GM19193 (cell line): ENCODE results near the gene RPP25L.

Source experiments
- POLR2A ChIP-seq: IDR thresholded peaks from 4 replicates; pipeline ENCODE4 v1.6.1; 2011; ENCODE audit not compliant: insufficient read depth, insufficient read length; ENCODE audit errors: extremely low read depth

The RPP25L gene

DNA sequence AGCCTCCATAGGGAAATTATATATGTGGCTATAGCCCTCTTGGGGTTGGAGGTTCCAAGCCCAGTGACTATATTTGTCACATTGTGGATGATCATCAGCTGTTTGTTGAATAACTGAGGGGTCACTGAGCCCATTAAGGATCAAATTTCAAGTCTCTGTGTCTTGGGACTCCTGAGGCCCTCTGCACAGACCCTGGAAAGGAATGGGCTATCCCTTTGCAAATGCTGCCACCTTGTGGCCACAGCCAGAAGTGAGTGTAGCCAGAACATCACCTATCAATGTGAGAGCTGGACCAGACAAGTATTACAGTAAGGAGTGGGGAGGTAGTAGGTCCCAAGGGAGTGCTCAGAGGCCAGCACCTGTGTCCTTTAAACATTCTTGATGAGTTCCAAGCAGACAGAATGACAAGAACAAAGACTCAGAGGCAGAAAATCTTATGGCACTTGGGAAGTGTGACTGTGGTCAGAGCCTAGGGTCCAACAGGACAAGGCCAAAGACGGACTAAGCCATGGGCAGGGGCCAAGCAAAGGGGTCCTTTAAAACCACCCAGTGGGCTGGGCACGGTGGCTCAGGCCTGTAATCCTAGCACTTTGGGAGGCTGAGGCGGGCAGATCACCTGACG is 8.2 kb downstream of the RPP25L start:
- TF ChIP-seq POLR2A, result no peak

DNA sequence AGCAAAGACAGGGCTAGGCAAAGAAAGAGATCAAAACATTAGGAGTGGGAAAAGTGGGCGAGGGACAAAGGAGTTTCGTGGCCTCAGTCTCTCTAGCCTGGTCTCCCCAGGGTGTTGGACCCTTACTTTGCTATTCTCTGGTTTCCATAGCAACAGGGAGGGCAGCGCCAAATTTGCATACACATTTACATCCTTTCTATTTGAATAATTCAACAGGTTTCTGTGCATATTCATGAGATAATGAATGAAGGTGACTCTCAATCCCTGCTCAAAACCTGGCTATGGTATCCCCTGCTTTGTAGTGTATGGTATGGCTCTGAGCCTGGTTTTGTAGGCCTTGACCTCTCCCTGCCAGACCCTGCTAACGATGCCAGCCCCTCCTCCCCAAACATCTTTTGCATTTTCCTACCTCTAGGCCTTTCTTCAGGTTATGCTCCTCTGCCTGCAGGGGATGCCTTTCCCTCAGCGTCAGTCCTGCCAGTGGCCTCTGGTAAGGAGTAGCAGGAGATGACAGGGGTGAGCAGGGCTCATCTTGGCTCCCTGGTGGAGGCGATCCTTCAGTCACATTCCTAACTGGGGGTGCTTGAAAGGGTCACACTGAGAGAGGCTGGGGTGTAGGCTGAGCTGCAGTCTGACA is 9.8 kb downstream of the RPP25L start:
- TF ChIP-seq POLR2A, result no peak

DNA sequence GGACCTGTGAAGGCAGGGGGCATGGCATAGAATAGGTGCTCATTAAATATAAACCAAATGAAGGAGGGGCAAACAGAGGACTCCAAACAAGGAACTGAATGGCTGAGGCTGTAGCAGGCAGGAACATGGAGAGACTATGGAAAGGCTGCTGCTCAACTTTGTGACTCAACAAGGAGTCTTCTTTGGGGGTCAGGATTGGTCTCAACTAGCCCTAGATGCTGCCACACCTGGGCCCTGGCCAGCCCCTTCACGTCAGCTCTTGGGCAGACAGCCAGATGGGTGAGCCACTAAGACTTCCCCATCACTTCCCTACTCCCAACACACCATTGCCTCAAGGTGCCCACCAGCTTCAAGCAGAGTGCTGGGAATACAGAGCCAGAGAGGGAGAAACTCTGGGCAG is 11.0 kb downstream of the RPP25L start:
- no peak for TF ChIP-seq POLR2A

DNA sequence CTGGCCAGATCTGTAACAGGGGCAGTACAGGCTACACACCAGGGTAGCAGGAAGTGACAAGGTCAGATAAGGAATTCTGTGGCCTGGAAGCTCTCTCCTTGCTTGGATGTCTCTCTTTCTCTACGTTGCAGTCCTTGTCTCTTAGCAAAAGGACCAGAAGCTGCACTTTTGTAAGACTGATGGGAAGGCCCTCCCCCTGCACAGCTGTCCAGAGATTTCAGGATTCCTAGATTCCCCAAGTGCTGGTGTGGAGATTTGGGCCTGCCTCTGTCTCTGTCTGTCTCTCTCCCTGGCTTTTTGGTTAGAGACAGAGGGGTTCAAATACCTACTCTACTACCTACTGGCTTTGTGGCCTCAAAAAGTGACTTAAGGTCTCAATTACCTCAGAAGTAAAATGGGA is 12.4 kb downstream of the RPP25L start:
- no peak for TF ChIP-seq POLR2A

DNA sequence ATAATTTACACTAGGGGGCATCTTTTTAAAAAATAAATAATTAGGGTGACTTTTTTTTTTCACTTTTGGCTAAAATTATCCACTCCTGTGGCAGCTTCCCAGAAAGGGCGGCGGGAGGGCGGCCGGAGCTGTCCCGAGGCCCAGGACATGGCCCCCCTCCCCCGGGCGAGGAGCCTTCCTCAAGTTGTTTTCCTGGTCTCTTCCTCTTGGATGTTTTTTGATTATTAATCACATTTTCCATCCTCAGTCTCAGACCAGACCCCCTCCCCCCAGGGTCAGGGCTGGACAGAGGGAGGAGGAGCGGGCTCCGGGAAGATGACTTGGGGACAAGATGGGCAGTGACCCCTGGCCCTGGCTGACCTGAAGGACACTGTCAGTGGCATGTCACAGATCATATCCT is 17.7 kb downstream of the RPP25L start:
- TF ChIP-seq POLR2A, result no peak

DNA sequence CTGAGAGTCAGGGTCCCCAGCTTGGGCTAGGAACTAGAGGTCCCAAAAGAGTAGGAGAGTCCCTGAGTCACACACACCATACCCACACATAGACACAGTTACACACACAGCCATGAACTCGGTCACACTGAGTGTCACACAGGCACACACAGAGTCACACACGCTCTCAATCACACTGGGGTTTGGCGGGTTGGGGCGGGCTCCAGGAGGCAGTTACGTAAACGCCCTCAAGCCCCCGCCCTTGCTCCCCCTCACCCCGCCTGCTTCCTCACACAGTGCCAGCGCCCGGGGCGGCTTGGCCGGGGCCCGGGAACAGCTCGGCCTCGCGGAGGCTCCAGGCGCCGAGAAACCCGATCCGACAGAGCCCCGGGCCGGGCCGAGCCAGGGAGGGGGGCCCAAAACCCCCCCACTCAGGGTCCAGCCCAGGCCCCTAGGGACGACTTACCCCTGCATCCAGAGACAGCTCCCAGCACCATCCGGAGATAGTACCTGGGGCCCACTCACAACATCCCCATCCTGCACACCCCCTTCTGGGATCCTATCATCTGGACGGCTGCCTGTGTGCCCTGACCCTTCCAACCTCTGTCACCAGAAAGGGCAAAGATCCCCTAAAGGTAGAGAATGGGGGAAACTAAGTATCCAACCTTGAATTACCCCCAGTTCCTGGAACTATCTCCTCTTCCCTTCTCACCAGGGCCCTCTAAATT is 18.8 kb downstream of the RPP25L start:
- TF ChIP-seq POLR2A, result no peak

DNA sequence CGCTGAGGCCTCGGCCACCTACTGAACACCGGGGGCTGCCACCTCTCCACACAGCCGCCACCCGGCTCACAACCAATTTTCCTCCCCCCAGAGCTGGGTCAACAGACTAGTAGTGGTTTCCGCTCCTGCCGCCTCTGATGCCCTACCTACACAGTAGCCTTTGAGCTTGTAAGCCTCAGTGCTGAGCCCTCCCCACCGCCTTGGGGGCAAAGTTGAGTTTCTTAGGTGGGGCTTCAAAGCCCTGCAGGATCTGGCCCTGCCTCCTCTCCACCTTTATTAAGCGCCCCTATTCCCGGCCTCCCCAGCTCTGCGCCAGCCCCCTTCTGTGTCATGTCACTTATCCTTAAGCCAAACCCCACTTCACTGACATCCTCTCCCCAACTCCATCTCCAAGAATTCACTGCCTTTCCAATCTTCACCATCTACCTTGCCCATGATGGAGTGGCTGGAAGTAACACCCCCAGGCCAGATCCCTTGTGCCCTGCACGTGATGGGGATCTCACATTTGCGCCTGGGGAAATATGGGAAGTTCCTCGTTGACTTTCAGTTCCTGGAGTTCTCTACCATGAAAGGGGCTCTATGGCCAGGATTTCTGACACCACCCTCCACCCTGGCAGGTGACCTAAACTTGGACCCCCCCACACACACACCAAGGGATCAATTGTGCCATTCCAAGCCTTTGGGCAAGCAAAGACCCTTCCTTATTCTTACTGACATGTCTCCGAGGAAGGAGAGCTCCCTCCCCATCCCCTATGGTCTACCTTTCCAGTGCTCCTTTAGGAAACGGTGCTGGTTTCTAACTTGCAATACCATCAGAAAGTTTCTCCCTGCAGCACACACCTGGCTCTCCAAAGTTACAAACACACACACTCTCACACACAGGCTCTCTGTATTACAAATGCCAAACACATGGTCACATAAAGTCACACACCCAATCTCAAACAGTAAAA is 19.7 kb downstream of the RPP25L start:
- no peak for TF ChIP-seq POLR2A

DNA sequence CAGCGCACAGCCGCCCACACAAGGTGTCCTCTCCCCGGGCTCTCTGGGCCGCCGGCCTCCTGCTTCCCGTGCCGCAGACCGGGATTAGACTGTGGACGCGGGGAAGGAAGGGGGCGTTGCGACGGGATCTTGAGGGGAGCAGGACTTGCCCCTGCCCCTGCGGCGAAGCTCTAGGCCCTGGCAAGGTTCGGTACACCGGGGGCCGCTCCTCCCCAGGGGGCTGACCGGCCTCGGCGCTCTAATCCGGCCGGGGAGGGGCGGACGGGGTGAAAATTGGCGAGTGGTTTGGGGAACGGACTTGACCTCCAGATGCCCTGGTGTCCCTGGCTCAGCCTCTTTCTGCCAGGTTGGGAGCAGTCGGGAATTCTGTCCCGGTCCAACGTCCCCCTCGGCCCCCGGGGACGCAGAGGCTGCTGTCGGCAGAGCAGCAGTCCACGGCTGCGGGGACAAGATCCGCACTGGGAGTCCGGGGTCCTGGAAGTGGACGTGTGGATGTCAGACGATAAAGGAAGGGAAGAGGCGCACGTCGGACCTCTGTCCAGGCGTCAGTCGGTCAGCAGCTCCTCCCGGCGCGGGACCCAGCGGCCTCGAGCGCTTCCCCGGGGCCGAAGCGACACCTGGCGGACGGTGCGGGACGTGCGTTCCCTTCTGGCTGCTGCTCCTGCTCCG is 20.5 kb downstream of the RPP25L start:
- no peak for TF ChIP-seq POLR2A

DNA sequence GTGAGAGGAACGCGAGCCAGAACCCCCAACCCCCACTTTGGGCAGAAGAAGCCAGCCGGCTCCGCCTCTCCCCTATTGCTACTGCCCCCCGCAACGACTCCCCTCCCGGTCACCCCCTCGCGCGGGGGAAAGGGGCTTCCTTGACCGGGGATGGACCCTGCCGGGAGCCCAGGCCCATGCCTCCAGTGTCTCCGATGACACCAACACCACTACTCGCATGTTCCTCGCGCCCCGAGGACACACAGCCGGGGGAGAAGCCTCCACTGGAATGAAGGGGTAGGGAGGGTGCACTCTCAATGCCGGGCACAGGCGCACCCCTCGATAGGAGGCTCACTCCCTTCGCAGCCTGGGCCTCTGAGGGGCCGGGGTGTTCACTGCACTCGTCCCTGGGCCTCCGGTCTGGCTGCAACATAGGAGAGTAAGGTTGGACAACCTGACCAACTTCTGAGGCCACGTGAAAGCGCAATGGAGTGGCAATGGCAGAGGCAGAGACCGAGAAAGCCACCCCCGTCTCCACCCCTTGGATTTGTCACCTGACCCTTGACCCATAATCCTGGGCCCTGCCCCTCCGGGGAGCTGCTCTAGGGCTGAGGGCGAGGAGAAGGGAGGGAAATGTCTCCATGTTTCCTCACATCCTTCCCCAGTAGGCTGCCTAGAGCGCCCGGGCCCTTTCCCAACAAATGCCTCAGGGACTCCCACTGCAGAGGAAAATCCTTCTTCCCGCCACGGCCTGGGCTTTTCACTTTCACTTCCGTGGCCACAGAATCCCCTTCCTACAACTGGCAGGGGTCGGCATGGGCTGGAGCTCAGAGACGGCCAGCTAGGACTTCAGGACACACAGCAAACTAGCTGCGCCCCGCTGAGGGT is 21.3 kb downstream of the RPP25L start:
- no peak for TF ChIP-seq POLR2A

DNA sequence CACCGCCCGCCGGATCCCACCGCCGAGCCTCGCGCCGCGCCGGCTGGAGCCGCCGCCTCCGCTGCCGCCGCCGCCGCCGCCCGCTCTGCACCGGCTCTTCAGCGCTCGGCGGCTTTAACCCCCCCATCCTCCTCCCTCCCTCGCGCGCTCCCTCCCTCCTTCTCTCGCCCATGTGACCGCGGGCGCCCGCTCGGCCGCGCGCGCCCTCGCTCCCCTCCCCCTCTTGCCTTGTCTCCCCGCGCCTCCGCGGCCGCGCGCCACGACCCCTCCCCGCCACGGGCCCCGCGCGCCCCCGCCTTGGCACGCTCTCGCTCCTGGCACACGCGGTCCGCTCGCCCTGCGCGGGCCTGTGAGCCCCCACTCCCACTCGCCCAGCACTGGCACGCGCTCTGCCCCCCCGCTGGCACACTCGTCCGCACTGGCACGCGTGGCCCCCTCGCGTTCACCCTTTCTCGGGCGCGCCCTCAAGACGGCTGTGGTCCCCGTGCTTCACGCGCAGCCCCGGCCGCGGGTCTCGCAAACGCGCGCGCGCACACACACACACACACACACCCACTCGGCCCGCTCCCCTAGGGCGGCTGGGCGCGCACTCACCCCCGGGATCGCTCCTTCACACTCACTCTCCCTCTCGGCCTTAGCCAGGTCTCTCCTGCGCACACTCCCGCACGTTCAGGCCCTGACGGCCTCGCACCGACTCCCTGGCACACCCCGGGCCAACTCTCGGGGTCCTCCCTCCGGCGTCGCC is 22.1 kb downstream of the RPP25L start, which contains the start of gene CNTFR:
Gene CNTFR, minus strand, starts transcription at position 89 of the 745 bp plus-strand sequence. CDS start 20,743 bp downstream, outside the sequence.
- TF ChIP-seq POLR2A, result no peak

DNA sequence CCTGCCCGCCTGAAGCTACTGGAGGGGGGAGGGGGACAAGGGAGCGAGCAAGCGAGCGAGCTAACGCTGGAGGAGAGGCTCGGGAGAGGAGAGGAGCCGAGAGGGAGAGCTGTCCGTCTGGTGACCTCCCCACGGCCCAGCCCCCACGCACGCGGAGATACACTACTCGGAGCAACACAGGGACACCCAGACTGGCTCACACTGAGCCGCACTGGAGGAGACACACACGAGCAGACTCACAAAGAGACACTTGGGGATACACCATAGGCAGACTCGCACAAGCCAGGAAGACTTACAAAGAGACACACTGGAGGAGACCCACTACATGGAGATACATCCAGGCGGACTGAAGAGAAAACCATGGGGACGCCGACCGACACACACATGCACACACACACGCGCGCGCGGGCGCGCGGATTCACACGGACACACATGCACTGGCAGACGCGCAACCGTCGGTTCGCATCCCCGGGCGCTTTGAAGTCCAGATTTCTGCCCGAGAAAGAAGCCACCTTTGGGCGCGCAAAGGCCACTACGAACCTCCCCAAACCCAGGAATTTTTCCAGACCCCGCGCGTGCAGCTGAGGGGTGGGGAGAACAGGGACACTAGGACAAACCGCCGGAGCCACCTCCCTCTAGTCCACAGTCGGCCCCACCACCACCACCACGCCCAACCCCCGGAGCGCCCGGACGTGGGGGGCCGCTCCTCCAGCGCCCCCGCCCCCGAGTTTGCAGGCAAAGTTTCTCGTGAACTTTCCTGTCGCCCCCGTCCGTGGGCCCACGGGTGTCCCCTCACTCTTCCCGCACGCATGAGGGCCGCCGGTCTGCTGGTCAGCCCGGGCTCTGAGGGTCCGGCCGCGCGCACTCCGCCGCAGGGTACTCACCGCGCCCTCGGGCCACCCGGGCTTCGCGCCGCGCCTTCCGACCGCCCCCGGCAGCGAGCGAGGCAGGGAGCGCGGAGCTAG is 22.9 kb downstream of the RPP25L start:
- no peak for TF ChIP-seq POLR2A

DNA sequence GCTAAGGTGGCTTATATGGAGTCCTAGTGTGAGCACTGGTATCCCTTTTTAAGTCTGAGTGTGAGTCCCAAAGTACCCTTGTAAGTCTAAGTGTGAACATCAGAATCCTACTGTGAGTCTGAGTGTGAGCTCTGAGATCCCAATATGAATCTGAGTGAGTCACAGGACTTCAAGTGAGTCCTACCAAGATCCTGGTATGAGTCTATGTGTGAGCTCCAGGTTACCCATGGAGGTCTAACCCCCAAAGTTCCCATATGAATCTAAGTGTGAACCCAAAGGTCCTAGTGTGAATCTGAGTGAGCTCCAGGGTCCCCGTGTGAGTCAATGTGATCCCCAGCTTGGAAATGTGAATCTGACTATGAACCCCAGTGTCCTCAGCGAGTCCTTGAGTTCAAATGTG is 24.6 kb downstream of the RPP25L start:
- no peak for TF ChIP-seq POLR2A
